Thyroid gland (tissue), 4 donors: Measurements from ENCODE around the gene PTPRZ1.

Experiments used
- POLR2A ChIP-seq, 2 donors: fragments of 450-650 bp; IDR thresholded peaks; one replicate each; pipeline ENCODE4 v1.6.1; 2017; ENCODE audit warnings: antibody characterized with exemption in 2 of 2, mild to moderate bottlenecking in 2 of 2, moderate library complexity in 1 of 2
- TF ChIP-seq, protein P1 (sequence below), 6 experiments: fragments of 200-600 bp in 3 of 6; fragments of 450-650 bp in 3 of 6; sonication (generic) in 3 of 6; IDR thresholded peaks; one replicate each; pipeline ENCODE4 v1.5.1; 2016 to 2019; ENCODE audit warnings: antibody characterized with exemption in 6 of 6, mild to moderate bottlenecking in 2 of 6, inconsistent platforms in 1 of 6, moderate library complexity in 1 of 6

DNA sequence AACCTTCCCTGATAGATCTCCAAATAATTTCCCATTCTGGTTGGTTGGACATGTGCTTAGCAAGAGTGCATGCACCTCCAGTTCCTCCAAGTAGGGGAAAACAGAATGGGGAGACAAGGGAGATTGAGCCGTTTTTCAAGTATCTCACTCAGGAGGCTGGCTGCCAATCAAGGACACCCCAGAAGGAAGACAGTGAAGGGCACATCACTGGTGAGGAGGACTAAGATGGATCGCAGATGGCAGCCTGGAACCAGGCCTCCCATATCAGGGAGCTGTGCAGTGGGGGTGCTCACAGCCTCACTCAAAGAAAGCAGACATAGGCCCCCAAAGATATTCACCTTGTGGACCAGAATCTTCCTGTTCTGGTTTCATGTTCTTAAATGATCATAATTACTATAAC is 31.2 kb downstream of the PTPRZ1 start:
- TF ChIP-seq, protein P1, sequence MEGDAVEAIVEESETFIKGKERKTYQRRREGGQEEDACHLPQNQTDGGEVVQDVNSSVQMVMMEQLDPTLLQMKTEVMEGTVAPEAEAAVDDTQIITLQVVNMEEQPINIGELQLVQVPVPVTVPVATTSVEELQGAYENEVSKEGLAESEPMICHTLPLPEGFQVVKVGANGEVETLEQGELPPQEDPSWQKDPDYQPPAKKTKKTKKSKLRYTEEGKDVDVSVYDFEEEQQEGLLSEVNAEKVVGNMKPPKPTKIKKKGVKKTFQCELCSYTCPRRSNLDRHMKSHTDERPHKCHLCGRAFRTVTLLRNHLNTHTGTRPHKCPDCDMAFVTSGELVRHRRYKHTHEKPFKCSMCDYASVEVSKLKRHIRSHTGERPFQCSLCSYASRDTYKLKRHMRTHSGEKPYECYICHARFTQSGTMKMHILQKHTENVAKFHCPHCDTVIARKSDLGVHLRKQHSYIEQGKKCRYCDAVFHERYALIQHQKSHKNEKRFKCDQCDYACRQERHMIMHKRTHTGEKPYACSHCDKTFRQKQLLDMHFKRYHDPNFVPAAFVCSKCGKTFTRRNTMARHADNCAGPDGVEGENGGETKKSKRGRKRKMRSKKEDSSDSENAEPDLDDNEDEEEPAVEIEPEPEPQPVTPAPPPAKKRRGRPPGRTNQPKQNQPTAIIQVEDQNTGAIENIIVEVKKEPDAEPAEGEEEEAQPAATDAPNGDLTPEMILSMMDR (IDR thresholded peaks at IDR 0.05): no peak
- no peak for TF ChIP-seq POLR2A (IDR thresholded peaks at IDR 0.05)
